Fibroblast of villous mesenchyme (primary cell): ENCODE results near the gene YARS2. TPM values are rescaled to one million over a fixed set of nuclear protein-coding genes. Genes with fewer than 3 reads are reported as not detected.

Experiments used
- DNase-seq: peaks from one replicate; pipeline ENCODE4 v3.0.0-alpha.2; 2010; ENCODE audit warnings: low read depth
- H3K4me3 ChIP-seq: 2 replicates; pipeline ENCODE4 v1.5.1; 2011; ENCODE audit warnings: low read depth, mild to moderate bottlenecking, low read length
- CTCF ChIP-seq: IDR thresholded peaks from 2 replicates; pipeline ENCODE4 v1.5.1; 2012; ENCODE audit warnings: low read depth, mild to moderate bottlenecking, low read length; ENCODE audit not compliant: insufficient read depth
- total RNA-seq: library from RNA; depleted of rRNA; stranded (reverse); fragments of >200 nt; gene quantifications from 2 replicates; pipeline ENCODE4 v1.2.3, GENCODE V29; 2012

Gene YARS2
- total RNA-seq, 1 donor = 32.8 TPM

GRCh38 chr12:32773691-32774090 lies 18.0 kb upstream of the YARS2 start:
- TF ChIP-seq CTCF = no peak
- no peak for DNase-seq

GRCh38 chr12:32770141-32770540 lies 14.4 kb upstream of the YARS2 start:
- TF ChIP-seq CTCF = no peak
- no peak overlapping the region for H3K4me3 ChIP-seq
- DNase-seq = no peak

More at GRCh38 chr12:32773691-32774090, 18.0 kb upstream of the YARS2 start:
- no peak overlapping the region for H3K4me3 ChIP-seq

- H3K4me3 ChIP-seq = no peak overlapping the region
- DNase-seq = no peak
- TF ChIP-seq CTCF = no peak
Measured at GRCh38 chr12:32768518-32768917, 12.8 kb upstream of the YARS2 start.

- peak; percentile 26 for DNase-seq
- H3K4me3 ChIP-seq = no peak overlapping the region
- TF ChIP-seq CTCF = no peak
Measured at GRCh38 chr12:32765906-32766305, 10.2 kb upstream of the YARS2 start.

GRCh38 chr12:32761716-32762115 lies 6.0 kb upstream of the YARS2 start:
- DNase-seq = no peak
- H3K4me3 ChIP-seq = no peak overlapping the region
- TF ChIP-seq CTCF = no peak

GRCh38 chr12:32757157-32757556 lies 1.5 kb upstream of the YARS2 start:
- no peak for TF ChIP-seq CTCF
- DNase-seq = no peak
- H3K4me3 ChIP-seq = no peak overlapping the region

- TF ChIP-seq CTCF = no peak
- no peak for DNase-seq
- H3K4me3 ChIP-seq = no peak overlapping the region
Measured at GRCh38 chr12:32756476-32757066, 874 bp upstream of the YARS2 start.
